H9 (cell line): ENCODE results near the gene ANKRD29. TPM values are rescaled to one million over a fixed set of nuclear protein-coding genes. Genes with fewer than 3 reads are reported as not detected.
A peak's percentile ranks its signal among the peaks of the same experiment; 100 is the strongest.

Experiments
- DNase-seq: peaks from one replicate; pipeline ENCODE4 v3.0.0-alpha.2; 2017
- H2AFZ ChIP-seq: one replicate; pipeline ENCODE4 v1.6.1; 2013; ENCODE audit warnings: mild to moderate bottlenecking, low read length, control low read depth, moderate library complexity
- H2AK5ac ChIP-seq: 2 replicates; pipeline ENCODE4 v1.6.1; 2013; ENCODE audit warnings: low read length, control low read depth, mixed read lengths; ENCODE audit not compliant: insufficient read length
- H2BK120ac ChIP-seq: one replicate; pipeline ENCODE4 v1.6.1; 2013; ENCODE audit warnings: low read depth, mild to moderate bottlenecking, low read length, control low read depth, inconsistent platforms; ENCODE audit not compliant: poor library complexity, severe bottlenecking
- H2BK12ac ChIP-seq: 2 replicates; pipeline ENCODE4 v1.6.1; 2013; ENCODE audit warnings: low read length, control low read depth, mixed read lengths, low read depth; ENCODE audit not compliant: insufficient read length
- H2BK15ac ChIP-seq: 2 replicates; pipeline ENCODE4 v1.6.1; 2013; ENCODE audit warnings: low read depth, low read length, control low read depth
- H2BK20ac ChIP-seq: one replicate; pipeline ENCODE4 v1.6.1; 2013; ENCODE audit warnings: low read depth, mild to moderate bottlenecking, low read length, control low read depth, inconsistent platforms; ENCODE audit not compliant: poor library complexity, severe bottlenecking
- H2BK5ac ChIP-seq: 2 replicates; pipeline ENCODE4 v1.6.1; 2013; ENCODE audit warnings: low read length, control low read depth, mixed read lengths; ENCODE audit not compliant: insufficient read length
- H3K14ac ChIP-seq: 2 replicates; pipeline ENCODE4 v1.6.1; 2013; ENCODE audit warnings: low read length, control low read depth; ENCODE audit not compliant: insufficient read depth
- H3K18ac ChIP-seq: 2 replicates; pipeline ENCODE4 v1.6.1; 2013; ENCODE audit warnings: low read depth, mild to moderate bottlenecking, mixed read lengths, low read length, control low read depth; ENCODE audit not compliant: insufficient read length
- H3K23ac ChIP-seq: 2 replicates; pipeline ENCODE4 v1.6.1; 2013; ENCODE audit warnings: low read length, control low read depth, mixed read lengths, low read depth; ENCODE audit not compliant: insufficient read length
- H3K23me2 ChIP-seq: 2 replicates; pipeline ENCODE4 v1.6.1; 2013; ENCODE audit warnings: low read depth, mild to moderate bottlenecking, mixed read lengths, low read length, control low read depth; ENCODE audit not compliant: insufficient read length, poor library complexity, severe bottlenecking
- H3K27ac ChIP-seq: 2 replicates; pipeline ENCODE4 v1.5.1; 2013; ENCODE audit warnings: low read length, control low read depth, mixed read lengths, low read depth; ENCODE audit not compliant: insufficient read length
- H3K27me3 ChIP-seq: 2 replicates; pipeline ENCODE4 v1.6.1; 2013; ENCODE audit warnings: low read length, control low read depth, inconsistent platforms; ENCODE audit not compliant: insufficient read depth
- H3K4ac ChIP-seq: 2 replicates; pipeline ENCODE4 v1.6.1; 2013; ENCODE audit warnings: low read depth, mild to moderate bottlenecking, control low read depth, inconsistent platforms, low read length, moderate library complexity
- H3K4me1 ChIP-seq: 2 replicates; pipeline ENCODE4 v1.6.1; 2013; ENCODE audit warnings: low read length, control low read depth, inconsistent platforms; ENCODE audit not compliant: insufficient read depth
- H3K4me2 ChIP-seq: 2 replicates; pipeline ENCODE4 v1.6.1; 2013; ENCODE audit warnings: low read length, control low read depth, mixed read lengths; ENCODE audit not compliant: insufficient read length, insufficient read depth
- H3K56ac ChIP-seq: 2 replicates; pipeline ENCODE4 v1.6.1; 2013; ENCODE audit warnings: low read depth, mild to moderate bottlenecking, mixed read lengths, low read length, control low read depth; ENCODE audit not compliant: insufficient read length
- H3K79me1 ChIP-seq: 2 replicates; pipeline ENCODE4 v1.6.1; 2013; ENCODE audit warnings: low read depth, mild to moderate bottlenecking, moderate library complexity, low read length, control low read depth, inconsistent platforms; ENCODE audit not compliant: insufficient read depth, poor library complexity, severe bottlenecking
- H3K79me2 ChIP-seq: 2 replicates; pipeline ENCODE4 v1.6.1; 2013; ENCODE audit warnings: low read length, control low read depth, inconsistent platforms; ENCODE audit not compliant: insufficient read depth
- H3K9ac ChIP-seq: 2 replicates; pipeline ENCODE4 v1.6.1; 2013; ENCODE audit warnings: low read length, control low read depth, mixed read lengths; ENCODE audit not compliant: insufficient read length; ENCODE audit errors: extremely low read depth
- H3K9me3 ChIP-seq: one replicate; pipeline ENCODE4 v1.6.1; 2013; ENCODE audit warnings: low read depth, low read length, inconsistent platforms; ENCODE audit not compliant: control insufficient read depth
- H3T11ph ChIP-seq: one replicate; pipeline ENCODE4 v1.6.1; 2013; ENCODE audit warnings: mild to moderate bottlenecking, low read length, control low read depth, inconsistent platforms
- H4K20me1 ChIP-seq: one replicate; pipeline ENCODE4 v1.6.1; 2013; ENCODE audit not compliant: control insufficient read depth, insufficient read length, insufficient read depth
- H4K5ac ChIP-seq: 2 replicates; pipeline ENCODE4 v1.6.1; 2013; ENCODE audit warnings: low read depth, mild to moderate bottlenecking, mixed read lengths, low read length, control low read depth; ENCODE audit not compliant: insufficient read length
- H4K8ac ChIP-seq: replicated peaks from 2 replicates; pipeline ENCODE4 v1.6.1; 2013; ENCODE audit warnings: low read length, control low read depth, mixed read lengths, low read depth; ENCODE audit not compliant: insufficient read length
- H4K91ac ChIP-seq: 2 replicates; pipeline ENCODE4 v1.6.1; 2013; ENCODE audit warnings: low read depth, mild to moderate bottlenecking, moderate library complexity, mixed read lengths, low read length, control low read depth; ENCODE audit not compliant: insufficient read length
- H3K27ac Mint-ChIP-seq, 3 experiments: 2 replicates in 2 of 3; 3 replicates in 1 of 3; pipeline ENCODE4 v1.8.0; 2020 to 2021; ENCODE audit warnings: mixed read lengths in 3 of 3, mild to moderate bottlenecking in 1 of 3, moderate library complexity in 1 of 3
- H3K27me3 Mint-ChIP-seq: 2 replicates; pipeline ENCODE4 v1.8.0; 2021; ENCODE audit warnings: low read depth, mild to moderate bottlenecking, moderate library complexity, mixed read lengths
- H3K36me3 Mint-ChIP-seq, 3 experiments: 2 replicates in 2 of 3; 3 replicates in 1 of 3; pipeline ENCODE4 v1.8.0; 2020 to 2021; ENCODE audit warnings: low read depth in 3 of 3, mixed read lengths in 3 of 3; ENCODE audit not compliant: insufficient read depth in 1 of 3
- H3K4me1 Mint-ChIP-seq, 2 experiments: 2 replicates each; pipeline ENCODE4 v1.8.0; 2020; ENCODE audit warnings: mixed read lengths in 2 of 2
- H3K4me3 Mint-ChIP-seq, 2 experiments: 2 replicates in 1 of 2; 3 replicates in 1 of 2; pipeline ENCODE4 v1.8.0; 2020 to 2021; ENCODE audit warnings: mild to moderate bottlenecking in 2 of 2, mixed read lengths in 2 of 2, moderate library complexity in 1 of 2
- H3K9me3 Mint-ChIP-seq, 2 experiments: 2 replicates in 1 of 2; 3 replicates in 1 of 2; pipeline ENCODE4 v1.8.0; 2020; ENCODE audit warnings: mild to moderate bottlenecking in 2 of 2, mixed read lengths in 2 of 2, moderate library complexity in 1 of 2
- WGBS: extraction: QIAGEN DNeasy Blood & Tissue Kit; methylation state at CpG from one replicate; pipeline ENCODE4 v1.1.7; 2013; ENCODE audit warnings: missing lambda C conversion rate, low lambda C conversion rate, mixed read lengths; ENCODE audit not compliant: insufficient read length; ENCODE audit errors: extremely low coverage; 5-methylcytosine and 5-hydroxymethylcytosine counted together
- total RNA-seq: library from RNA; stranded (reverse); gene quantifications from 2 replicates; pipeline ENCODE4 v1.2.1, GENCODE V29; 2021
- TF ChIP-seq, protein P1 (sequence below): fragments of 200-600 bp; sonication (generic); conservative IDR thresholded peaks from 3 replicates; pipeline ENCODE4 v1.8.0; 2021; ENCODE audit warnings: antibody characterized with exemption, mild to moderate bottlenecking

Gene ANKRD29
- total RNA-seq, 1 experiment from 2014 or later: 2.1 TPM

DNA sequence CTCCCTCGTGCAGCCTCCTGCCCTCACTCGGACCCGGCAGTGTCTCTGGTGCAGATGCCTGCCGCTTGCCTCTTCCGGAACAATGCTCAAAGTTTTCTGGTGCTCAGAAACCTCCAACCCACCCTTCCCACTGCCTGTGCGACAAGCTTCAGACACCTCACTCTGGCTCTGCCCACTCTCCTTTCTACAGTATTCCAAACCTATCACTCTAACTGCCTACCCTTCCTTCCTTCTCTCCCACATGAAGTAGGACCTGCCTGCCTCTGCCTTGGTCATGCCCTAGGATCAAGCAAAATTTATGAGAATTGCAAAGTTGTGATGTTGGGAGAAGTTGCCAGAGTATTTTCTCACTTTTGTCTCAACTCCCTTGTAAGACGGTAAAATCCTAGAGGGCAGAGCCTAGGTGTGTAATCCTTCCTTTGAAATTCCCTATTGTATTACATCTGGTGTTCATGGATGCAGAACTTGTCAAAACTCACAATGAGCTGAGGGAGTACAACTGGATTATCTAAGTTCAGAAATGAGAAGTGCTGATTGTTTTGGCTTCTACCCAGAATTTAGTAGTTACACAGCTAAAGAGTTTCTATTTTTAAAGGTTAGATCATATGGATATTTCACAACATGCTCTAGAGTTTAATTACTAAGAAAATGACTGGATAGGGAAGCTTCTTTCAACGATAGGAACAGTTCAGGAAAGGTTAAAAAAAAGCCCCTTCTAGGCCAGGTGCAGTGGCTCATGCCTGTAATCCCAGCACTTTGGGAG, 83.6 kb downstream of the ANKRD29 start:
- H3K9me3 ChIP-seq: no peaks in the 10 kb centered on the region
- H3K18ac ChIP-seq: no peak overlapping the region
- Mint-ChIP-seq H3K27me3 (no peaks in the 10 kb centered on the region), H3K9me3 (peaks cover 0 to 2% of the 10 kb centered on the region in 2 experiments; a peak in 2 of 5 replicates), H3K36me3 (peaks cover 14 to 28% (median 15%) of the 10 kb centered on the region in 3 experiments), H3K27ac (peak overlapping the region in 1 of 3 experiments; percentile 32; a peak in 5 of 7 replicates), H3K4me3 (no peak overlapping the region), H3K4me1 (peaks cover 19 to 22% of the 10 kb centered on the region in 2 experiments)
- H3T11ph ChIP-seq: no peak overlapping the region
- no peak overlapping the region for H2AFZ ChIP-seq
- H3K4me2 ChIP-seq: no peak overlapping the region
- no peak overlapping the region for H3K23ac ChIP-seq
- H3K4me1 ChIP-seq: peaks cover 3% of the 10 kb centered on the region; the same call in 1 of the 2 replicates
- no peak overlapping the region for H3K14ac ChIP-seq
- no CpG with 5 or more reads among the region's 8 CpGs for WGBS
- TF ChIP-seq, protein P1, sequence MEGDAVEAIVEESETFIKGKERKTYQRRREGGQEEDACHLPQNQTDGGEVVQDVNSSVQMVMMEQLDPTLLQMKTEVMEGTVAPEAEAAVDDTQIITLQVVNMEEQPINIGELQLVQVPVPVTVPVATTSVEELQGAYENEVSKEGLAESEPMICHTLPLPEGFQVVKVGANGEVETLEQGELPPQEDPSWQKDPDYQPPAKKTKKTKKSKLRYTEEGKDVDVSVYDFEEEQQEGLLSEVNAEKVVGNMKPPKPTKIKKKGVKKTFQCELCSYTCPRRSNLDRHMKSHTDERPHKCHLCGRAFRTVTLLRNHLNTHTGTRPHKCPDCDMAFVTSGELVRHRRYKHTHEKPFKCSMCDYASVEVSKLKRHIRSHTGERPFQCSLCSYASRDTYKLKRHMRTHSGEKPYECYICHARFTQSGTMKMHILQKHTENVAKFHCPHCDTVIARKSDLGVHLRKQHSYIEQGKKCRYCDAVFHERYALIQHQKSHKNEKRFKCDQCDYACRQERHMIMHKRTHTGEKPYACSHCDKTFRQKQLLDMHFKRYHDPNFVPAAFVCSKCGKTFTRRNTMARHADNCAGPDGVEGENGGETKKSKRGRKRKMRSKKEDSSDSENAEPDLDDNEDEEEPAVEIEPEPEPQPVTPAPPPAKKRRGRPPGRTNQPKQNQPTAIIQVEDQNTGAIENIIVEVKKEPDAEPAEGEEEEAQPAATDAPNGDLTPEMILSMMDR: no peak
- peaks cover 4% of the 10 kb centered on the region for H3K79me1 ChIP-seq
- no peak overlapping the region for H4K5ac ChIP-seq
- no peak overlapping the region for H2BK120ac ChIP-seq
- H3K23me2 ChIP-seq: no peaks in the 10 kb centered on the region
- H3K4ac ChIP-seq: no peak overlapping the region
- H2AK5ac ChIP-seq: no peak overlapping the region
- H2BK5ac ChIP-seq: no peak overlapping the region
- H4K8ac ChIP-seq: no peak overlapping the region
- no peak overlapping the region for H2BK15ac ChIP-seq
- H4K91ac ChIP-seq: no peak overlapping the region
- no peak overlapping the region for H3K9ac ChIP-seq
- no peak overlapping the region for H2BK12ac ChIP-seq
- no peak for DNase-seq
- no peak overlapping the region for H3K27ac ChIP-seq
- H3K27me3 ChIP-seq: no peaks in the 10 kb centered on the region
- no peak overlapping the region for H2BK20ac ChIP-seq
- H3K56ac ChIP-seq: no peak overlapping the region
- peaks cover 12% of the 10 kb centered on the region; the same call in 1 of the 2 replicates for H3K79me2 ChIP-seq
- no peaks in the 10 kb centered on the region for H4K20me1 ChIP-seq
